Fibroblast of the conjunctiva (primary cell): Measurements from ENCODE around the gene RAD18.

Source experiments
- DNase-seq: peaks from one replicate; pipeline ENCODE4 v3.0.0-alpha.2; 2010; ENCODE audit warnings: low read depth

The RAD18 gene

GRCh38 chr3:8895829-8896228 is 67.4 kb downstream of the RAD18 start:
- no peak for DNase-seq

- DNase-seq = no peak
Observed at GRCh38 chr3:8893001-8893400, 70.3 kb downstream of the RAD18 start.

GRCh38 chr3:8891774-8892173 is 71.5 kb downstream of the RAD18 start:
- DNase-seq = no peak

- DNase-seq = no peak
Observed at GRCh38 chr3:8891303-8891702, 72.0 kb downstream of the RAD18 start.

- DNase-seq = peak; percentile 29
Observed at GRCh38 chr3:8888301-8888915, 74.9 kb downstream of the RAD18 start.

GRCh38 chr3:8887435-8888300 is 75.6 kb downstream of the RAD18 start:
- DNase-seq = no peak

- DNase-seq = no peak
Observed at GRCh38 chr3:8886546-8886945, 76.7 kb downstream of the RAD18 start.

- DNase-seq = no peak
Observed at GRCh38 chr3:8885536-8886316, 77.5 kb downstream of the RAD18 start.

- DNase-seq = no peak
Observed at GRCh38 chr3:8884630-8885290, 78.5 kb downstream of the RAD18 start.

GRCh38 chr3:8882642-8883041 is 80.6 kb downstream of the RAD18 start:
- no peak for DNase-seq

GRCh38 chr3:8882171-8882593 is 81.1 kb downstream of the RAD18 start:
- DNase-seq = no peak

GRCh38 chr3:8879347-8879944 is 83.8 kb downstream of the RAD18 start:
- DNase-seq = no peak

GRCh38 chr3:8875836-8876235 is 87.4 kb downstream of the RAD18 start:
- DNase-seq = no peak

GRCh38 chr3:8873740-8874139 is 89.5 kb downstream of the RAD18 start:
- no peak for DNase-seq

- DNase-seq = no peak
Observed at GRCh38 chr3:8872261-8872660, 91.0 kb downstream of the RAD18 start.

GRCh38 chr3:8871306-8871705 is 92.0 kb downstream of the RAD18 start:
- no peak for DNase-seq

- DNase-seq = no peak
Observed at GRCh38 chr3:8870134-8870533, 93.1 kb downstream of the RAD18 start.

GRCh38 chr3:8869613-8870012 is 93.7 kb downstream of the RAD18 start:
- DNase-seq = peak; percentile 41

- DNase-seq = no peak
Observed at GRCh38 chr3:8868996-8869395, 94.3 kb downstream of the RAD18 start.

- no peak for DNase-seq
Observed at GRCh38 chr3:8867646-8868045, 95.6 kb downstream of the RAD18 start.

- DNase-seq = no peak
Observed at GRCh38 chr3:8865697-8866096, 97.6 kb downstream of the RAD18 start.
